ENCODE data around the gene KCNJ10.

DNA sequence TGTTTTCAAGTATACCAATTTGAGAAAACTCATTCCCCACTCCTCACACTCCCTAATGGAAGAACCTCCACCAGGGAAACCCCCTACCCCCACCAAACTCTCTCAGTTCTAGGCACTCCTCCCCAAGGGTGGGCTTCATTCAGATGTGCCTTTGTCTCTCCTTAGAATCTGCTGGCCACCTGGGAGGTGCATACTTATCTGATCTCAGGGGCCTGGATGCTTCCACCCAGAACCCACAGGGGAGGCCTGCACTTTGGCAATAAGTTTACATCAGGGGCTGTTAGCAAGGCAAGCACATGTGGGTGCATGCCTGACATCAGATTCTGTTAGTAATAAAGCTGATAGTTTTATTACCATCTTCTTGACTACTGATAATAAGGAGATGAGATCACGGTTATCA lies 83.4 kb downstream of the KCNJ10 start:
- TF ChIP-seq, protein P1, sequence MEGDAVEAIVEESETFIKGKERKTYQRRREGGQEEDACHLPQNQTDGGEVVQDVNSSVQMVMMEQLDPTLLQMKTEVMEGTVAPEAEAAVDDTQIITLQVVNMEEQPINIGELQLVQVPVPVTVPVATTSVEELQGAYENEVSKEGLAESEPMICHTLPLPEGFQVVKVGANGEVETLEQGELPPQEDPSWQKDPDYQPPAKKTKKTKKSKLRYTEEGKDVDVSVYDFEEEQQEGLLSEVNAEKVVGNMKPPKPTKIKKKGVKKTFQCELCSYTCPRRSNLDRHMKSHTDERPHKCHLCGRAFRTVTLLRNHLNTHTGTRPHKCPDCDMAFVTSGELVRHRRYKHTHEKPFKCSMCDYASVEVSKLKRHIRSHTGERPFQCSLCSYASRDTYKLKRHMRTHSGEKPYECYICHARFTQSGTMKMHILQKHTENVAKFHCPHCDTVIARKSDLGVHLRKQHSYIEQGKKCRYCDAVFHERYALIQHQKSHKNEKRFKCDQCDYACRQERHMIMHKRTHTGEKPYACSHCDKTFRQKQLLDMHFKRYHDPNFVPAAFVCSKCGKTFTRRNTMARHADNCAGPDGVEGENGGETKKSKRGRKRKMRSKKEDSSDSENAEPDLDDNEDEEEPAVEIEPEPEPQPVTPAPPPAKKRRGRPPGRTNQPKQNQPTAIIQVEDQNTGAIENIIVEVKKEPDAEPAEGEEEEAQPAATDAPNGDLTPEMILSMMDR (IDR thresholded peaks at IDR 0.05; ENCODE audit: poor library complexity), result no peak
- no peak for TF ChIP-seq EZH2 (IDR thresholded peaks at IDR 0.05; ENCODE audit: borderline replicate concordance)
